ENCODE results near the gene EGFL7.

EGFL7 gene

DNA sequence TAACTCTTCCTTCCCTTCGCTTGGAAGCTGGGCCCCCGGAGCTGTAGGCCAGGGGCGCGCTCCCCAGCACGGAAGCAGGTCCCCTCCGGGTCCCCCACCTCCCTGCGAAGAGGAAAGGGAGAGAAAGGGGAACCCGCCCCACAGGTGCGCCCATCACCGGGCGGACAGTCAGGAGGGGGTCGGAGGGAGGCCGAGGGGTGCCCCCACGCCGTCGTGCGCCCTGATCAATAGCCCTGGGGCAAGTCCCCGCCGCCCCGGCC is 23.7 kb downstream of the EGFL7 start:
- no peak for DNase-seq (ENCODE audit: low spot score)

DNA sequence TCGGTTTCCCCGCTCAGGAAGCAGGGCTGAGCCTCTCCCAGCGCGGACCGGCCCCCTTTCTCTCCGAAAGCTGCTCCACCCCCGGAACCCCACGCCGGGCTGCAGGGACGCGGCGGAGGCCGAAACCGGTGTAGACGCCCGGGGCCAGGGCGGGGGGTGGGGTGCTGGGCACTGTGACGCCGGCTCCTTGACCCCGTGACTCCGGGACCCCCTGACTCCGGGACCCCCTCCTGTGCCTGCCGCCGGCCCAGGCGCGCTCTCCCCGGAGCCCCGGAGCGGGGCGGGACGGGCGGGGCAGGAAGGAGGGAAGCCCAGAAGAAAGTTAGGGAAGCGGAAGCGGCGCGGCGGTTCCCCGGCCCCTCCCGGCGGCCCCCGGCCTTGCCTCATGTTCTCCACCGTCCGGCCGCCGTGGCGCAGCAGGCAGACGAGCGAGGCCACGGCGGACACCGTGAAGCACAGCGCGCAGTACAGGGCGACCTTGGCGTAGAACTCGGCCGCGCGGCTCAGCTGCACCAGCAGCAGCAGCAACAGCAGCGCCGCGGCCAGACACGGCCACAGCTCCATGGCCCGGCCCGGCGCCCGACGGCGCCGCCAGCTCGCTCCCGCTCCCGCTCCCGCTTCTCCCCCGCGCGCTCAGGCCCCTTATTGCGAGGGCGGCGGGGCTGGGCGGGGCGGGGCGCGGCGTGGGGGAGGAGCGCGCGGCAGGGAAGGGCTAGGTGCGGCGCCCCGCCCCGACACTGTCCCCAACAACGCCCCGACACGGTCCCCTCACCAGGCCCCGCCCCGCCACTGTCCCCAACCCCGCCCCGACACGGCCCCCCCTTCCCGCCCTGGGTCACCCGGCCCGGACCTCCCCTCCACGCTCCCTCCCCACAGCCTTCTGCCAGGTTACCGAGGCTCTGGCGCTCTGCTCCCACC is 24.3 kb downstream of the EGFL7 start, which contains the start of gene AGPAT2:
TSS of gene AGPAT2 (minus strand) at position 664 of the 918 bp plus-strand sequence. CDS start at position 564, 100 bp downstream.
- peak; percentile 74 for DNase-seq (ENCODE audit: low spot score)

DNA sequence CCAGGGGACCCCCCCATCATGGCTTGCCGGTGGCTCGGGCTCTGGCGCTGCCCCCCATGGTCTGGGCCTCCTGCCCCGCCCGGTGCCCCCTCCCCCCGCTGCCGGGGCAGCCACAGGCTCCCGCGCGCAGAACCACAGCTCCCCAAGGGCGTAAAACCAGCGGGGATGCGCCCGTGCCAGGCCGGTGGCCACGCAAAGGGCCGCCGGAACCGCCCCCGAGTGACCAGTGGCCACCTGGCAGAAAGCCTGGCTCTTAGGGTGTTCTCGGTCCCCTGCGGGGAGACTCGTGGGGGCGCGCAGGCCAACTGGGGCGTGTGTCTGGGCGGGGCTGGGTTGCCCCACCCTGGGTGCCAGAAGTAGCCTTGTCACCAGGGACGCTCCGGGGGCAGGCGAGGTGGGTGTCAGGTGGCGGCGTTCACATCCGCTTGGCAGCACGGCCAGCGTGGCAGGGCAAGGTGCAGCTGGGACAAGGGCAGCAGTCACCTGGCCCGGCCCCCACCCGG is 25.1 kb downstream of the EGFL7 start:
- no peak for DNase-seq (ENCODE audit: low spot score)

DNA sequence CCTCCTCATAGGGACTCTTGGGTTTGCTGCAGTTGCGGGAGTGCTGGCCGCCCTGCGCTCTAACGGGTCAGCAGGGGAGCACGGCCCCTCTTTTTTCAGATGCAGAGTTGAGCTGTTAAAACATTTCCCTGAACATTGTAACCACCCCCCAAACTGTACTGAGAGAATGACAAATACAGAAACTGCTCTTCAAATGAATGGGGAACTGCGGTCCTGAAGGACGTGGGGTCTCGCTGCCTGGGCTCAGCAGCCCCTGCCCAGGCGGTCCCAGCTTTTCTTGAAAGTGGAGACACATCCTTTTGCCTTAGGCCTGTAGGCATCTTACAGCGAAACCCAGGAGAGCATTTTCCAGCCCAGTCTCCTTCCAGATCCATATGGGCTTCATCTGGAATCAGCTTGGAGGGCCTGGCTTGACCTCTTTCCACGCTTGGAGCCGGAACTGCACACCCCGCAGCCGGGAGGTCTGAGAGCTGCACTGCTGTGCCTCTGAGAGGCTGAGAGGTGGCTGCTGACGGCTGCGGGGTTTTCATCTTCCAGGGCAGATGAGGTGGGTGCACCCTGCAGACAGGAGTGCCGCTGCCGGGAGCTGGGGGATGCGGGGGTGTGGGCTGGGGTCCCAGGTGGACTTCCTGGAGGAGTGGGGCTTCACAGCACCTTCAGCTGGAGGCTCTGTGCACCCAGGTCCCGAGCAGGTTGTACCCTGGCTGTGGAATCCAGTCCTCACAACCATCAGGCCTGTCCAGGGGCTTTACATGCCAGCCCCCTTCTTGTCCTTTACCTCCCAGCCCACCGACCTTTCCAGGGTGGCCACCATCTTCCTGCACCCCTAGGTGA is 25.8 kb downstream of the EGFL7 start:
- DNase-seq (ENCODE audit: low spot score): no peak

DNA sequence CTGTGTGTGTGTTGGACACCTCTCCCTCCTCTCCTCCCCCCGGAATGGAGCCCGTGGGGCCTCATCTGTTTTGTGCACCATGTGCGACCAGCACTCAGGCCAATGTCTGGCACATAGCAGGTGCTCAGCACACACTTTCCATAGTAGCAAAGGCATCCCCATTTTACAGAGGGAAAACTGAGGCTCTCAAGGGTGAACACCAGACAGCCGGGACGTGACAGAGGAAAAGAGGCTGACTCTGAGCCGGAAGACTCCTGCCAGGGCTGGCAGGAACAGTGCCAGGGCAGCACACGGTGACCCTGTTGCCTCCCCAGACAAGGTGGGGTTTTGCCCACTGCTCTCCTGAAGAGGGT is 26.4 kb downstream of the EGFL7 start:
- DNase-seq (ENCODE audit: low spot score): no peak

DNA sequence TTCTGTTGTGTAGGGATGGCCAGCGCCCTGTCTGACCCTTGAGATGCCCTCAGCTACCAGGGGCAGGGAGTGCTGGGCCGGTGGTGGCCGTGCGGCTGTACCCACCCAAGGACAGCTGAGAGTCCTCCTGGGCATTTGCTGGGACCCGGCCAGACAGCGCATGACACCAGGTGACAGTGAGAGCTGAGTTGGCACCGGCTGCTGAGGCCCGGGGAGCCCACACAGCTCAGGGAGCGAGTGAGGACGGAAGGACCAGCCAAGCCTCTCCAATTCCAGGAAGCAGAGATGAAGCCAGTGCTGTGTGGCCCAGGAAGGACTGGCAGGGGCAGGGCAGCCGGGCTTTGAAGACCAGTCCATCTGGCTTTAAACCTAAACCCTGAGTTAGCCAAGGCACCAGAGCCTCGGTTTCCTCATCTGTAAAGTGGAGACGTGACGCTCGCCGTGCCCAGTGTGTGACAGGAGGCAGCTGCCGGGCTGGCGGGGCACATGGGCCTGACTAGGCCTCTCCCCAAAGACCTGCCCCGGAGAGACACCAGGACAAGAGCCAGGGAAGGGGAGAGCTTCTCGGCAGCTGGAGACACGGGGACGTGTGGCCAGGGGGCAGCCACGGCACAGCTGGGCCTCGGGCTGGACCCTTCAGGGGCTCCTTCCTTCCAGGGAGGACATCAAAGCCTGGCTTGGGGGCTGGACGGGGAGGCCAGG is 27.5 kb downstream of the EGFL7 start:
- no peak for DNase-seq (ENCODE audit: low spot score)

DNA sequence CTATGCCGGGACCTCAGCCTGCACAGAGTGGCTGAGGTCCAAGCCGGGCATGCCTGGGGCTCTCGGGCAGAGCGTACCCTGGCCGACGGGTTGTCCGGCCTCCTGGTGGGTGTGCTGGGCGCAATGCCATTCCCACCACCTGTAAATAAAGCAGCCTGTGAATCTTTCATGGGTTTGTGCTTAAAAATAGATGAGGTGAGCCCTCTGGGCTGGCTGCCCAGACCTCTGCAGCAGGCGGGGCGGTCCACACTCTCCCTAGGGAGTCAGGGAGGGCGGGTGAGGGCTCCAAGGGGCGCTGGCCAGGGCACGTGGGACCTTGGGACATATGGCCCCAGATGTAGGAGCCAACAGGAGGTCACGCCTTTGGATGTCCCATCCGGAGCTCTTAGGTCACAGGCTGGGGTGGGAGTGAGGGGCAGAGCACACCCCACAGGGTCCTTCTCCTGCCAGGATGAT is 28.1 kb downstream of the EGFL7 start:
- DNase-seq (ENCODE audit: low spot score): no peak

DNA sequence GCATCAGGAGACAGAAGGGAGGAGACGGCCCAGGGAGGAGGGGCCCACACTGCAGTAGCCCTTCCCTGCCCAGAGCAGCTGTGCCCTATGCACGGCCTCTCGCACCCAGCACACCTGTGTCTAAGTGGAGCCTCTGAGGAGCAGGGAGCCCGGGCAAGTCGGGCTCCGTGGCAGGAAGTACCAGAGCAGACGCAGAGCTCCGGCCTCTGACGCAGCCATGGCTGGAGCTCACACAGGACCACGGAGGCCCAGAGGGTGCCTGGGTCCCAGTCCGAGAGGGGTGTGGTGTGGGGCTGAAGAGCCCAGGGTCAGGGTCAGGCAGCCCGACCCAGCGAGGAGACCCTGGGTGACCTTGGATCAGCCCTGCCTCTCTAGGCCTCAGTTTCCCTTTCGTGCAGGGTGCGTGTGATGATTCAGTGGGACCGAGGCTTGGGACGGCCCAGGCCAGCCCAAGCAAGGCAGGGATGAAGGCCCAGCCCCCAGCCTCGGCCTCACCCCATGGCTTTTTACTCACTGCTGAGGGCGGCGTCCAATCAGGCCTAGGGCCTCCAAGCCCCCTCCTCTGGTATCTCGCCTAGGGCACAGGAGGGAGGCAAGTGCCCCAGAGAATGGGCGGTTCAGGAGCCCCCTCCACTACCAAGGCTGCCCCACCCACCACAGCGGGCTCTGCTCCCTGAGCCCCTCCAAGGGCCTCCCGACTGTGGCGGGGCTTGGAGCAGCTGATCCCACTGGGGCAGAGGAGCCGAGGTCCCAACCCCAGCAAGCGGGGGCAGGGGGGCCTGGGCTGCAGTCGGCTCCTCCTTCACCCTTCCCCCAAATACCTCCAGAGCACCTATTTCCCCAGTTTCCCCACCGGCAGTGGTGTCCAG is 28.8 kb downstream of the EGFL7 start:
- DNase-seq (ENCODE audit: low spot score): no peak

DNA sequence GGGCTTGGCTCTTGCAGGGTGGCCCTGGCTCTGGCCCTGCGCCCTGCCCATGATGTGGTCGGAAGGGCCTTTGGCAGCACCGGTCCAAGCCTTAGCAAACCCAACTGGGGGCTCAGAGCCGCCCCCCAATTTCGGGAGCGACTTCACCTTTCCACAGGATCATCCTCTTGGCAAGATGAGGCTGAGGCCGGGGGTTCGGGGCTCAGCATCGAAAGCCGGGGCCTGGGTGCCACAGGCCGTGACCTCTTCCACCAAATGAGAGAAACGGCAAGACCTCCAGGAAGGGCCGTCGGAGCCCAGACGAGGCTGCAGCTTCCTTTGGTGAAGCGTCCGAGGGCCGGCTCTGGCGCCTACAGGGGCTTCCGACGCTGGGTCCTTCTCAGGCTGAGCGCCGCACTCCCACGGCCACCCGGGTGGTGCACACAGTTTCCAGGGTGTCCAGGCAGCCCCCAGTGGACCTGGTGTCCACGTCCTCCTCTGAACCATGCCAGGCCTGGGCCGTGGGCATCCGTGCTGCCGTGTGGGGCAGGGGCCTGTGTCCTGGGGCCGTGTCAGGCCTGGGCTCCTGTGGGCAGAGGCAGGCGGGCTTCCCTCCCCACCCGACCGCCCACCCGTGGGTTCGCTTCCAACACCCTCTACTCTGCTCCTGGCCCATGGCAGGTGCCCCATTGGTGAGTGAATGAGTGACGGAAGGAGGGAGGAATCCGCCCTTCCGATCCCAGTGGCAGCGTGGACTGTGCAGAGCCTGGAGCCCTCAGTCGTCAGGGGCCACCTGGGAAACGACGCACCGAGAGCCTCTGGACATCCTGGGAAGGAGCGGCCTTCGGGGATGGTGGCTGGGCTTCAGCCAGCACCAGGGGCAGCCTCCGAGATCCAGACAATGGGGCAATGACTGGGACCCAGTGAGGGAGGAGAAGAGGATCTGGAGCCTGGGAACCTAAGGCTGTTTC is 29.7 kb downstream of the EGFL7 start:
- DNase-seq (ENCODE audit: low spot score): no peak

DNA sequence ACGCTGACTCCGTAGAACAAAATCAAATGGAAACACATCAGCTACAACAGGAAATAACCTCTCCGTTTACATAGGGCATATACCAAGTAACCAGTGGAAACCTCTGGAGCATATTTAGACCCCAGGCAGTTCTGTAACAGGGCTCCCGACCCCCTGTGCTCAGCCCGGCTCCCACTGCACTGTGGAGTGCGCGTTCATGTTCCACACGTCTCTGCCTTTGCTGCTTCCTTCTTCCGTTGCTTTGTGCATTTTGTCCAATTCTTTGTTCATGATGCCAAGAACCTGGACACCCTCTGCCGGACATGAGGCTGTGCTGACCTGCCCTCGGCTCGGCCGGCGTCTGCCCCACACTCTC is 30.4 kb downstream of the EGFL7 start:
- no peak for DNase-seq (ENCODE audit: low spot score)

DNA sequence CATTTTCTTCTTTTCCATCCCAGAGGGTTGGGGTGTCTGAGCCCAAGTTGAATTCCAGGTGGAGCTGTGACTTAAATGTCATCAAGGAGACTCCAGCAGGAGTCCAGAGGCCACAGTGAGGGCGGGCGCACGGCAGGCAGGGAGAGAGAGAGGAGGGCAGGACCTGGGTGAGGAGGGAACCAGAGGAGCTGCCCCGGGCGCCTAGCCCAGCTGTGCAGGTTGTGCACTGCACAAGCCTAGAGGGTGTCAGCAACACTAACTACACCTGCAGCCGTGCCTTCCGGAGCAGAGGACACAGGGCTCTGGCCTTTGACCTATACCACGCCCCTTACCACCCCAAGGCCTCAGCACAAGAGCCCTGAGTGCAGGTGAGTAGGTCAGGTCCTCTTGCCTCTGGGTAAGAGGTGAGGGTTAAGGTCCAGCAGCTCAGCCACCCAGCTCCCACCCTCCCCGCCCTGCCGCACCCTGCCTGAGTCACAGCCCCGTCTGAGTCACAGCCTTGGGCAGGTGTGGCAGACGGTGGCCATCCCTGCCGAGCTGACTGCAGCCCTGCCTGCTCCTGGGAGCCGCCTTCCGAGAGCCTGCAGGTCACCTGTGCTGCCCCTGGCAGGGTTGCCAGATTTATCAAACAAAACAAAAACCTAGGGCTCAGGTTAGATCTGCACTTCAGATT is 30.9 kb downstream of the EGFL7 start:
- no peak for DNase-seq (ENCODE audit: low spot score)

DNA sequence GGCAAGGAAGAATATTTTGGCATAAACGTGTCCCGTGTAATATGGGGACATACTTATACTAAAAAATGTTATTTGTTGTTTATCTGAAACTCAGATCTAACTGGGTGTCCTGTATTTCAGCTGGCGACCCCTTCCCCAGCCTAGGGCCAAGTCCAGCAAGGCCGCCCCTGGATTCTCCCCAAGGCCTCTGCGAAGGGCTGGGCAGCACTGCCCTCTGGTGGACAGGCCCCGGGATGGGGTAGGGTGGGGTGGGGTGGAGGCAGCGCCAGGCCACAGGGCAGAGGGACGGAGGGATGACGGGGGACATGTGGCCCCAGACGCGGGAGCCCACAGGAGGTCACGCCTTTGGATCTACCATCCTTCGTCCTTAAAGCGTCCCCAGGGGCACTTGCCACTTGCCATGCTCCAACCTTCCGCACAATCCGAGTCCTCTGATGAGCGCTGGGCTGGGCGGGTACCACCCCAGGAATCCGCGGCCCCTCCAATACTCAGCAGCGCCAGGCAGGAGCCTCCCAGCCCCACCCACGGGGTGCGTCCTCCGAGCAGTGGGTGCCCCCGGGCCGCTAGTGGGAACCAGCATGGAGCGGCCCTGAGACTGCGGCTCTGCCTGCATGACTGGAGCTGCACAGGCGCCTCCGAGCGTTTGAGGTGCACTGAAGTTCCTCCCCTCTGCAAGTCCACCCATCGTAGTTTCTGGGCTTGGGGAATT is 31.6 kb downstream of the EGFL7 start:
- peak; percentile 58 for DNase-seq (ENCODE audit: low spot score)

DNA sequence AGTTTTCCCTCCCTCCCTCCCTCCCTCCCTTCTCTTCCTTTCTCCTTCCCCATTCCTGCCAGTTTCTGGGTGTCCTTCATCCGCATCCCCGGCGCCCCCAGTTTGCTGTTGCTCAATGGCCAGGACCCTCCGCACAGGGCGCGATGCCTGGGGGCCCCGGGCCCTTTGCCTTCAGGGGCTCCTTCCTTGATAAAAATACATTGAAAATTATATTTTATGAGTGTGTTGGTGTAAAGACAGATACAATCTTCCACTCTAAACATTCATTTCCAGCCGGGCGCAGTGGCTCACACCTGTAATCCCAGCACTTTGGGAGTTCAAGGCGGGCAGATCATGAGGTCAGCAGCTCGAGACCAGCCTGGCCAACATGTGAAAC is 32.1 kb downstream of the EGFL7 start:
- no peak for DNase-seq (ENCODE audit: low spot score)

DNA sequence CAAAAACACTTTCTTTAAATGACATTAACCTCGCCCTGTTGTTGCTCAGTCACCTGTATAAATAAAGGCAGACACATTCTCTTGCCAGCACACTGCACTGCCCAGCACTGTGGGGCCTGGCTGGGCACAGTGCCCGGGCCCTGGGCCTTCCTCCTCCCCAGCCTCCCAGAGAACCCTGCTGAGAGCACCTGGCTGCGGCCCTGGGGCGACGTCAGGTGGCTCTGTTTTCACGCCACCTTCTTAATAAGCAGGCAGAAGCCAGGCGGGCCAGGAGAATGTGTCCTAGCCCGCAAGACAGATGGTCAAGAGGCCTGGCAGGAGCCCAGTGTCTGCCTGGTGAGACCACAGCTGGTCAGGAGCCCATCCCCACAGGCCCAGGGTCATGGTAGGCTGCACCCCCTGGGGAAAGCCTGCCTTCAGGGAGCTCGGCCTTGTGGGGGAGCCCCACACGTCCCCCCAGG is 32.7 kb downstream of the EGFL7 start:
- no peak for DNase-seq (ENCODE audit: low spot score)

DNA sequence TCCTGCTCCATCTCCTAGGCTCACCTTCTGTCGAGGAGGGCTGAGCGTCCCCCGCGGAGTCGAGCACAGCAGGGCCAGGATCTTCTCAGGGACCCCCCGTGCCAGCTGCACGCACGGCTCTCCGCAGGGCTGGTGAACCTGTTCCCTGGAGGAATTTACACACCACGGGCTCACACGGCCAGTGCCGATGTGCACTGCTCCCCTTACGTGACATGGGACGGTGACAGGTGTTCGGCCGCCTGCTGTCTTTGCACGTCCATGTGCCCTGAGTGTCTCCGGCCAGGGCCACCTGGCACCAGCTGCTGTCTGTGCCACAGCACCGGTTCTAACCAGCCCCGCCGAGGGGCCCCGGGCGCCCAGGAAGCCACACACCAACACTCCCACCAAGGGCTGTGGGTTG is 33.2 kb downstream of the EGFL7 start:
- no peak for DNase-seq (ENCODE audit: low spot score)

DNA sequence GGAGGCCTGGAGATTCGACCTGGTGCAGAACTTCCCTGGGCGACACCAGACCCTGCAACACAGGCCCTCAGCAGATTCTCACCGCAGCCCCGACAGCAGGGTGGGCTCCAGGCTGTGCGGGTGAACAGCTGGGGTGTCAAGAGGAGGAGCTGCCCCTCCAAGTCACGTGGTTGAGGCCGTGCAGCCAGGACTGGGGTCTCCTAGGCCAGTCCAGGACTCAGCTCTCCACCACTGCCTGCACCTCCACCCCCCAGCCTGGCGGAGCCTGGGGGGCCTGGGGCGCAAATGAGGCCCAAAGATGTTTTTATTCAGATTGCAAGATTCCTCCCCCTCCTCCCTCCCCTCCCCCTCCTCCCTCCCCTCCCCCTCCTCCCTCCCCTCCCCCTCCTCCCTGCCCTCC is 33.8 kb downstream of the EGFL7 start:
- no peak for DNase-seq (ENCODE audit: low spot score)

DNA sequence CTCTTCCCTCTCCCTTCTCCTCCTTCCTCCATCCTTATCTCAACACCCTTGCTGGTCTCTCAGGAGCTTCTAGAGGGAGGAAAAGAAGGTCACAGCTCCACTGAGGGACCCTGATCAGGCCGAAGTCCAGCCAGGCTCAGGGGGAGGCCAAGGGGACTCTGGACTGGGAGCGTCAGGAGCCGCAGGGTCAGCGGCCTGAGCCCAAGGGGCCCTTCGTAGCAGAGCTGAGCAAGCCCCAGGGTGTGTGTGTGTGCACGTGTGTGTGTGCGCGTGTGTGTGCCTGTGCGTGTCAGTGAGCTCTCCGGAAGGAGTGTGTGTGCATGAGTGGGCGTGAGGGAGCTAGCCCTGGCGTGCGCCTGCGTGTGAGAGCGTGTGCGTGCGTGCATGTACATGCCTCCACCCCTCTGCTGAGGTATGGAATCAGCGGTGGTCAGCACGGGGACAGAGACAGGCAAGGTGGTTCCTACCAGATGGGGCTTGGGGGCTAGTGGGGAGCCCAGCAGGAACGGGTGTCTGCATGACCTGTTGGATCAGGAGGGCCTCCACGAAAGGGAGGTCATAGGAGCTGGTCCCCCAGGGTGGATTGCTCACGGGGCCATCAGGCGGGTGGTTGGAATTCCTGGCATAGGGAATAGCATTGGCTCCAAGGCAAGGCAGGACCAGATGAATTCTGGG is 34.6 kb downstream of the EGFL7 start:
- no peak for DNase-seq (ENCODE audit: low spot score)

DNA sequence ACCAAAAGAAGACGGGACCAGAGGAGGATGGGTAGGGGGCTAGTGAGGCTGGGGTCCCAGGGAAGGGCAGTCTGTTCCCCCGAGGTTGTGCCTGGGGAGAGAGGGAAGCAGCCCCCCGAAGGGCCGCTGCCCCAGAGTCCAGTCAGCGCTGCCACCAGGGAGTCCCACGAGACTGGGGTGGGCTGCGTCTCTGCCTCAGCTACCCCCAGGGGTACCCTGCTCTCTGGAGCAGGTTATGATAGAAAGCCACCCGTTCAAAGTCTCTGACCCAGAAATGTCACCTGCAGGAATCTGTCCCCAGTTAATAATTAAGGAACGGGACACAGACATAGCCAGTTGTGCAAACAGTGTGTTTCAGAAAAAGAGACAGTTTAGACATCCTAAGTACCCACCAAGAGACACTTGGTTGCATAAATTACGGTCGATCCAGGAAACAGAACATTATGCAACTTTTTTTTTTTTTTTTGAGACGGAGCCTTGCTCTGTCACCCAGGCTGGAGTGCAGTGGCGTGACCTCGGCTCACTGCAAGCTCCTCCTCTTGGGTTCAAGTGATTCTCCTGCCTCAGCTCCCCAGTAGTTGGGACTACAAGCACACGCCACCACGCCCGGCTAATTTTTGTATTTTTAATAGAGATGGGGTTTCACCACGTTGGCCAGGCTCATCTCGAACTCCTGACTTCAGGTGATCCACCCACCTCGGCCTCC is 35.3 kb downstream of the EGFL7 start:
- DNase-seq (ENCODE audit: low spot score): no peak

Measured in COLO829 (cell line).